ENCODE data around the gene SMYD3.

DNA sequence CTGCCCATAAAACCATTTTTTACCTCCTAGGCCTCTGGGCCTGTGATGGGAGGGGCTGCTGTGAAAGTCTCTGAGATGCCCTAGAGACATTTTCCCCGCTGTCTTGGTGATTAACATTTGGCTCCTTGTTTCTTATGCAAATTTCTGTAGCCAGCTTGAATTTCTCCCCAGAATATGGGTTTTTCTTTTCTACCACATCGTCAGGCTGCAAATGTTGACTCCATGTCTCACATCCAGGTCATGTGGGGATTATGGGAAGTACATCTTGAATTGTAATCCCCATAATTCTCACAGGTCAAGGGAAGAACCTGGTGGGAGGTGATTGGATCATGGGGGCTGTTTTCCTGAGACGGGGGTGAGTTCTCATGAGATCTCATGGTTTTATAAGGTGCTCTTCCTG lies 603.2 kb downstream of the SMYD3 start:
- no peak for TF ChIP-seq CTCF (IDR thresholded peaks at IDR 0.05)
- no peak for TF ChIP-seq POLR2A (IDR thresholded peaks at IDR 0.05)
